C4-2B (cell line): ENCODE results near the gene STK32C.

Experiments used
- ZFX ChIP-seq: fragments of 450-650 bp; IDR thresholded peaks from 2 replicates; pipeline ENCODE4 v1.6.1; 2017
- TF ChIP-seq, protein P1 (sequence below): fragments of 450-650 bp; conservative IDR thresholded peaks from 2 replicates; pipeline ENCODE4 v1.5.1; 2017; ENCODE audit warnings: mild to moderate bottlenecking

DNA sequence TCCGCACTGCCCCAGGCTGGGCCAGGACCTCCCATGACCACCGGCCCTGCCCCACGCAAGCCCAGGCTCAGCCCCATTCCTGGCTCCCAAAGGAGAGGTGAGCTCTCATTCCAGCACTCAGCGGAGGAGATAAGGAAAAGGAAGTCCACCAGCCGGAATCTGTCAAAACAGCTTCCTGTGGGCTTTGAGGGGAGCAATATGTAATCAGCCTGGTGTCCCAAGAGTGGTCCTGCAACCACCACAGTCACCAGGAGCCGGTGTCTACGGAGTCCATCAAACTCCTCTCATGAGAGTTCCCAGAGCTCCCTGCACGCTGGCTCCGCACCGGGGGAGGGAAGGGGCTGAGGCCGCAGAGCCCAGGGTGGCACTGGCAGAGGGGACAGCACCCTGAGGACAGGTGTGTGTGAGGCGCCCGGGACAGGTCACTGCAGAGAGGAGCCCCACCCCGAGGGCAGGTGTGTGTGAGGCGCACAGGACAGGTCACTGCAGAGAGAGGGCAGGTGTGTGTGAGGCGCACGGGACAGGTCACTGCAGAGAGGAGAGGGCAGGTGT lies 57.9 kb downstream of the STK32C start:
- TF ChIP-seq, protein P1, sequence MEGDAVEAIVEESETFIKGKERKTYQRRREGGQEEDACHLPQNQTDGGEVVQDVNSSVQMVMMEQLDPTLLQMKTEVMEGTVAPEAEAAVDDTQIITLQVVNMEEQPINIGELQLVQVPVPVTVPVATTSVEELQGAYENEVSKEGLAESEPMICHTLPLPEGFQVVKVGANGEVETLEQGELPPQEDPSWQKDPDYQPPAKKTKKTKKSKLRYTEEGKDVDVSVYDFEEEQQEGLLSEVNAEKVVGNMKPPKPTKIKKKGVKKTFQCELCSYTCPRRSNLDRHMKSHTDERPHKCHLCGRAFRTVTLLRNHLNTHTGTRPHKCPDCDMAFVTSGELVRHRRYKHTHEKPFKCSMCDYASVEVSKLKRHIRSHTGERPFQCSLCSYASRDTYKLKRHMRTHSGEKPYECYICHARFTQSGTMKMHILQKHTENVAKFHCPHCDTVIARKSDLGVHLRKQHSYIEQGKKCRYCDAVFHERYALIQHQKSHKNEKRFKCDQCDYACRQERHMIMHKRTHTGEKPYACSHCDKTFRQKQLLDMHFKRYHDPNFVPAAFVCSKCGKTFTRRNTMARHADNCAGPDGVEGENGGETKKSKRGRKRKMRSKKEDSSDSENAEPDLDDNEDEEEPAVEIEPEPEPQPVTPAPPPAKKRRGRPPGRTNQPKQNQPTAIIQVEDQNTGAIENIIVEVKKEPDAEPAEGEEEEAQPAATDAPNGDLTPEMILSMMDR, result no peak
- TF ChIP-seq ZFX, result no peak
